GM12801 (cell line): ENCODE results near the gene LRTM2.

Source experiments
- CTCF ChIP-seq: IDR thresholded peaks from one replicate; pipeline ENCODE4 v1.5.1; 2011; ENCODE audit warnings: control low read depth; ENCODE audit not compliant: insufficient read length; ENCODE audit errors: extremely low read depth

LRTM2 gene

DNA sequence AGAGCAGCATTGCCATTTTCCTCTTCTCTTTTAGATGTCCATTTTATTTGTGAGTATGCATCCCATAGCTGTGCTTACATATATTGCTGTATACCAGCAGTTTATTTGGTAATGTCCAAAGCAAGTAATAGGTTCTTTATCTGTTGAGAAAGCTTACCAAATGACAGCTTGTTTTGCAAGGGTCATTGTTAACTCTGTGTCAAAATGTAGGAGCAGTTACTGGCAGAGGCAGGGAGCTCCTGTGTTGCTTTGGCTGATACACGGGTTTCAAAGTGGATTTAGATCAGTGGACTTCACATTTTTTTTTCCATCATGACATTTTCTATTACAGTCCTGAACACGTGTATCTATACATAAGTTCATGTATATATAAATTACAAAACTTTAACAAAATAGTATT lies 38.1 kb upstream of the LRTM2 start:
- TF ChIP-seq CTCF: no peak

DNA sequence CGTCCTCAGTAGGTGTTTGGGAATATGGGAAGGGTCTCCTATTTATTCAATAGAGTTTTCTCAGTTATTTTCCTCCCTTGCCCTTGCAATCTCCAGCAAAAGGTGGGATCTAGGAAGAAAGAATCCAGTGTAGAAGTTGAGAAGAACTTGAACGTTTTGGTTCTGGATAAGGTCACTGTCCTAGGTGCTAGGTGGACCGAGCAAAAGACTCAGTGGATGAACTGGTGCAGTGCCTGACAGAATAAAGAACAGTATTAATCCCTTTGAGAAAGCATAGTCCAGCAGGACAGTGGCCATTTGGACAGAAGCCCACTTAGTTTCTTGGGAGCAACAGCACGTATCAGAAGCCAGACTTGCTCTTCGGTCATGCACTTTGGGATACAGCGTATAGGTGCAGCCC lies 32.7 kb upstream of the LRTM2 start:
- no peak for TF ChIP-seq CTCF

DNA sequence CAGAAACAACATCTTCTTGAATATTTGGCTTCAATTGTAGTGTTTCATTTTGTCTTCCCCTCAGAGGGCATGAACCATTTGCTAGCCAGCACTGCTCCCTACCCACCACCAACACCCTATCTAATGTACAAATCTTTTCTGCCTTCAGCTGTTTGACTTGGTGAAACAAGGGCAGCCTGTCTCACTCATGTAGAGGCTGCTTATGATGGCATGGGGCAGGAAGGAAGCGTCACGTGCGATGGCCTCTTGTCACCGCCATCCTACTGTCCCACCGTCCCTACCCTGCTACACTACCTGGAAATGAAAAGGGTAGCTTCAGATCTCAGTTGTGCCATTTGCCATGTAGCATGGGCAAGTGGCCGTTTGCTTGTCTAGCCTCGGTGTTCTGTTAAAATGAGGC lies 29.9 kb upstream of the LRTM2 start:
- TF ChIP-seq CTCF: no peak

- no peak for TF ChIP-seq CTCF
These were observed 29.1 kb upstream of the LRTM2 start for GRCh38 chr12:1791104-1791841.

- TF ChIP-seq CTCF: no peak
These were observed 28.0 kb upstream of the LRTM2 start for GRCh38 chr12:1792406-1792805.

GRCh38 chr12:1793426-1794210 lies 26.7 kb upstream of the LRTM2 start:
- no peak for TF ChIP-seq CTCF

- no peak for TF ChIP-seq CTCF
These were observed 25.8 kb upstream of the LRTM2 start for GRCh38 chr12:1794440-1795090.
